Left ventricle myocardium inferior (tissue), 1 donor: Measurements from ENCODE around the gene CDH5. TPM values are rescaled to one million over a fixed set of nuclear protein-coding genes. Genes with fewer than 3 reads are reported as not detected.

ENCODE experiments used
- DNase-seq: peaks from one replicate; pipeline ENCODE4 v3.0.0-alpha.2; 2020
- H3K27ac ChIP-seq: fragments of 200-600 bp; replicated peaks from 2 replicates; pipeline ENCODE4 v1.8.0; 2021
- H3K27me3 ChIP-seq: fragments of 200-600 bp; 2 replicates; pipeline ENCODE4 v1.8.0; 2021; ENCODE audit warnings: low read depth
- H3K36me3 ChIP-seq: fragments of 200-600 bp; 2 replicates; pipeline ENCODE4 v1.8.0; 2021
- H3K4me1 ChIP-seq: fragments of 200-600 bp; 2 replicates; pipeline ENCODE4 v1.8.0; 2021
- H3K4me3 ChIP-seq: fragments of 200-600 bp; 2 replicates; pipeline ENCODE4 v1.8.0; 2021; ENCODE audit warnings: mild to moderate bottlenecking, moderate library complexity
- H3K9me3 ChIP-seq: fragments of 200-600 bp; replicated peaks from 2 replicates; pipeline ENCODE4 v1.8.0; 2021
- intact Hi-C: fragments of 100-400 bp; cut with micrococcal nuclease; formaldehyde crosslinking; loops from one replicate; pipeline ENCODE4 v1.11.0; 2022
- total RNA-seq: library from RNA; stranded (reverse); fragmentation: NEBNext Ultra II Directional; extraction: Animal tissue kit (Norgen Biotek cat#: 25700); gene quantifications from one replicate; pipeline ENCODE4 v1.2.1, GENCODE V29; 2021
- TF ChIP-seq, protein P1 (sequence below): fragments of 200-600 bp; IDR thresholded peaks from 2 replicates; pipeline ENCODE4 v1.8.0; 2021; ENCODE audit warnings: antibody characterized with exemption, mild to moderate bottlenecking, borderline replicate concordance
- donor health status: DM: no; HTN: yes; CAD: no; lungs with severe emphysema.

CDH5 gene
- total RNA-seq, 1 donor from 2014 or later = 47.1 TPM

DNA sequence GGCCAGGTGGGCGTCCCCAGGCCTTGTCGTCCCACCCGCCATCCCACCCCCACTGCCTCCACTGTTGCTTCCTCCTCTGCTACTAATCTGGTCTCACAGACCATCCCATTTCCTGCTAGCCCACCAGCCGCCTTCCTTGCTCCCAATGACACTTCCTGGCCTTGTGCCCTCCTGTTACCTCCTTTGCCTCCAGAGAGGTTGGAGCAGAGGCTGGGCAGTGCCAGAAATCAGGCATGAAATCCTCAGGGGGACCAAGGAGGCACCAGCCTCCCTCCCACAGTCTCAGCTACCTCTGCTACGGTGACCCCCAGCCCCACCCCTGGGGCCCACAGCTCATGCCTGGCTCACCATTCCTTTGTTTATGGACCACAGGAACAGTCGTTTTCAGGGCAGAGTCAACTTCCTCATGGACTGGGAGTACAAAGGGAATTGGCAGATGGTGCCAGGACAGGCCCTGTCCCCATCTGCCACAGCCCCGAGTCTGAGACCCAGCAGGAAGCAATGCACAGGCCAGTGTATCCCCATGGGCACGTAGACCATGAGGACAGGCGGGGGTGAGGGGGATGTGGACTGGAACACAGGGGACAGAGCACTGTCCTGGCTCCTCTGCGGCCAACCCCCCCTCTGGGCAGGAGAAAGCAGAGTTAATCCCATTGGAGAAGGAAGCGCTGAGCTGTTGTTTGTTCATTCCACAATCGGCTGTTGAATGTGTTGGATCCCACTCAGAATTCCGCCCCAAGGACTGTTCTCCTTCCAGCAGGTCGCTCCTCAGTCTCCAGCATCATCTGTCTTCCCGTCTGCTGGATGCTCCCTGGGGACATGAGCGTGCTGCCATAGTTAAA, 2.2 kb upstream of the CDH5 start:
- DNase-seq = peak; percentile 62
- H3K4me3 ChIP-seq = peak overlapping the region; percentile 19
- intact Hi-C loops = no loop called here
- TF ChIP-seq, protein P1, sequence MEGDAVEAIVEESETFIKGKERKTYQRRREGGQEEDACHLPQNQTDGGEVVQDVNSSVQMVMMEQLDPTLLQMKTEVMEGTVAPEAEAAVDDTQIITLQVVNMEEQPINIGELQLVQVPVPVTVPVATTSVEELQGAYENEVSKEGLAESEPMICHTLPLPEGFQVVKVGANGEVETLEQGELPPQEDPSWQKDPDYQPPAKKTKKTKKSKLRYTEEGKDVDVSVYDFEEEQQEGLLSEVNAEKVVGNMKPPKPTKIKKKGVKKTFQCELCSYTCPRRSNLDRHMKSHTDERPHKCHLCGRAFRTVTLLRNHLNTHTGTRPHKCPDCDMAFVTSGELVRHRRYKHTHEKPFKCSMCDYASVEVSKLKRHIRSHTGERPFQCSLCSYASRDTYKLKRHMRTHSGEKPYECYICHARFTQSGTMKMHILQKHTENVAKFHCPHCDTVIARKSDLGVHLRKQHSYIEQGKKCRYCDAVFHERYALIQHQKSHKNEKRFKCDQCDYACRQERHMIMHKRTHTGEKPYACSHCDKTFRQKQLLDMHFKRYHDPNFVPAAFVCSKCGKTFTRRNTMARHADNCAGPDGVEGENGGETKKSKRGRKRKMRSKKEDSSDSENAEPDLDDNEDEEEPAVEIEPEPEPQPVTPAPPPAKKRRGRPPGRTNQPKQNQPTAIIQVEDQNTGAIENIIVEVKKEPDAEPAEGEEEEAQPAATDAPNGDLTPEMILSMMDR = no peak
- no peaks in the 10 kb centered on the region for H3K36me3 ChIP-seq
- H3K9me3 ChIP-seq = no peaks in the 10 kb centered on the region
- H3K4me1 ChIP-seq = peaks cover 78% of the 10 kb centered on the region
- H3K27me3 ChIP-seq = peaks cover 11% of the 10 kb centered on the region
- H3K27ac ChIP-seq = peak overlapping the region; percentile 93

DNA sequence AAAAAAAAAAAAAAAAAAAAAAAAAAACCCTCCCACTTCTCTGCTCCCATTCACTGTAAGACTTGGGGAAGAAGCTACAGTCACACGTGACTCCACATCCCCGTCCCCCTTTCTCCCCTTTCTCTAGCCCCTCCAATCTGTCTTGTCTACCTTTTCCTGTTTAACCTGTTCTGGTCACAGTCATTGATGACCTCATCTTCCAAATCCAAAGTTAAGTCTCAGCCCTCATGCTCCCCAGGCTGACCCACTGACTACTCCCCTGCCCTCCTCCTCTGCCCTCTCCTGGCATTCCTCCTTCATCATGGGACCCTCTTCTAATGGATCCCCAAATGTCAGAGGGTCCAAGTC, 1.6 kb upstream of the CDH5 start:
- Histone ChIP-seq H3K9me3 (no peaks in the 10 kb centered on the region), H3K27ac (peak overlapping the region; percentile 93), H3K27me3 (peaks cover 11% of the 10 kb centered on the region), H3K4me1 (peaks cover 74% of the 10 kb centered on the region), H3K36me3 (no peaks in the 10 kb centered on the region), H3K4me3 (peak overlapping the region; percentile 13)
- DNase-seq = no peak
- intact Hi-C loops = no loop called here
- TF ChIP-seq, protein P1 = no peak

DNA sequence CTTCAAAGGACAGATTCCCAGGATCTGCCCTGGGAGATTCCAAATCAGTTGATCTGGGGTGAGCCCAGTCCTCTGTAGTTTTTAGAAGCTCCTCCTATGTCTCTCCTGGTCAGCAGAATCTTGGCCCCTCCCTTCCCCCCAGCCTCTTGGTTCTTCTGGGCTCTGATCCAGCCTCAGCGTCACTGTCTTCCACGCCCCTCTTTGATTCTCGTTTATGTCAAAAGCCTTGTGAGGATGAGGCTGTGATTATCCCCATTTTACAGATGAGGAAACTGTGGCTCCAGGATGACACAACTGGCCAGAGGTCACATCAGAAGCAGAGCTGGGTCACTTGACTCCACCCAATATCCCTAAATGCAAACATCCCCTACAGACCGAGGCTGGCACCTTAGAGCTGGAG, 840 bp upstream of the CDH5 start:
- Histone ChIP-seq H3K27ac (peak overlapping the region; percentile 93), H3K36me3 (peaks cover 4% of the 10 kb centered on the region), H3K4me3 (peak overlapping the region; percentile 73), H3K9me3 (no peaks in the 10 kb centered on the region), H3K27me3 (peaks cover 11% of the 10 kb centered on the region), H3K4me1 (peaks cover 74% of the 10 kb centered on the region)
- peak; percentile 69 for DNase-seq
- TF ChIP-seq, protein P1 = no peak
- intact Hi-C loops = no loop called here

DNA sequence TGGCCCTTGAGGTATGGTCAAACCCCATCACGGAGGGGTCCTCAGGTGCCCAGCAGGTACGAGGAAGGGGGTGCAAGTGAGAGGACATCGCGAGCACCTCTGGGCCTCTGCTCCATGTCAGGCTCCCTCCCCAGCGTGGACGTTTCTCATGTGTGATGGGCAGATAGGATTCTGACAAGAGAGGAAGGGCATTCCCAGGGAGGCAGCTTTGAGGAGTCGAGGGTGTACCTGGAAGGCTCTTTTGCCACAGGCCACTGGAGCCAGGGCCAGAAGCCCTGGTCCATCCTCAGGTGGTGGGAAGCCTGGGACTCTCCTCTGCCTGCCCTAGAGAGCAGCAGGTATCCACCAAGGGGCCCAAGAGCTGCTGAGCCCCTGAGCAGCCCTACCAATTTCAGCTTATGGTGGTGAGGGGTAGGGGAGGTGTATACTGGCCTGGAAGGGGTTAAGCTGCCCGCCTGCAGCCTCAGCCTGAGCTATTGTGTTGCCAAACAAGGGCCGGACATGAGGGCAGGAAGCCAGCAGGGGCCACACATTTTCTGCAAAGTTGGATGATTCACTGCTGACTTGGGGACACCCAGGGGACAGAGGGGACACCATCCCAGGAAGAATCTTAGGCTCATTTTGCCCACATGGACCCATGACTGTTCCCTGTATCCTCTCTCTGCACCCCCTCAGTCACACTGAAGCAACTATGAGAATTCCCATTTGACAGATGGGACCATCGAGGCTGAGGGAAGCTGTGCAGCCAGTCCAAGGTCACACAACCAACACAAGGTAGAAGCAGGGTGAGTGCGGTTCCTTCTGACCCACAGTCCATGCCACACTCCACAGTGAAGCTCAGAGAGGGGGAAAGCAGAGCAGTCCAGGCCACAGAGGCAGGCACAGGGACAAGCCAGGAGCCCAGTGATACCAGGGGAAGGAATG, 1.7 kb downstream of the CDH5 start:
- Histone ChIP-seq H3K4me3 (peak overlapping the region; percentile 73), H3K27me3 (peaks cover 7% of the 10 kb centered on the region), H3K4me1 (peaks cover 71% of the 10 kb centered on the region), H3K27ac (peak overlapping the region; percentile 93), H3K36me3 (peaks cover 5% of the 10 kb centered on the region), H3K9me3 (no peaks in the 10 kb centered on the region)
- TF ChIP-seq, protein P1 = no peak
- peak; percentile 39 for DNase-seq
- intact Hi-C loops = no loop called here

DNA sequence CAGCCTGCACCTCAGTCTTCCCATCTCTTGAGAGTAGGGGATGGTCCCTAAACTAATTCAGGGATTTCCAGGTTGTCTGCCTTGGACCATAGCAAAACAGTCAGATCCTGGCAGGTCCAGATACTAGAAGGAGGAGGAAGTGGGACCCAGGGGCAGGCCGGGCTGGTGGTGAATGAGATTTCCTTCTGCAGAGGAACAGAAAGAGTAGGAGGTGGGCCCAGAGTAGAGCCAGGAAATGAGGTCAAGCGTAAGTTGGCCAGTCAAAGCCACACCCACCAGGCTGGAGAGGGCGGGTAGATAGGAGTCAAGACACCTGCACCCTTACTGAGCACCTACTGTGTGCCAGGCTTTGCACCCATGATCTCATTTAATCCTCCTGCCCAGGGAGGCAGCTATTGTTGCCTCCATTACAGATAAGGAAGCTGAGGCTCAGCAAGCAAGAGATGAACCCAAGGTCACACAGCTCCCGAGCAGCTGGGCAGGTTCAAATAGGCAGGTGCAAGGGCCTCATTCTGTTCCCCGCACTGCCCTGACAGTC, 2.6 kb downstream of the CDH5 start:
- Histone ChIP-seq H3K4me1 (peaks cover 67% of the 10 kb centered on the region), H3K9me3 (no peaks in the 10 kb centered on the region), H3K27ac (peak overlapping the region; percentile 93), H3K4me3 (peak overlapping the region; percentile 73), H3K27me3 (no peaks in the 10 kb centered on the region), H3K36me3 (peaks cover 5% of the 10 kb centered on the region)
- intact Hi-C loops = no loop called here
- TF ChIP-seq, protein P1 = no peak
- peak; percentile 57 for DNase-seq
